Parathyroid adenoma (tissue), 2 donors: ENCODE data around the gene SNTA1.
"Not testable (repeated sequence)": the region's sequence is repeated elsewhere in the genome, so short reads cannot be mapped to it uniquely, and the experiment has no call there.

Experiments
- H2AFZ ChIP-seq: fragments of 300-600 bp; sonication (generic); one replicate; pipeline ENCODE4 v1.7.0; 2017; ENCODE audit warnings: antibody characterized with exemption, mild to moderate bottlenecking
- H3K27ac ChIP-seq: fragments of 300-600 bp; sonication (generic); one replicate; pipeline ENCODE4 v1.7.0; 2017
- H3K27me3 ChIP-seq: fragments of 300-600 bp; sonication (generic); one replicate; pipeline ENCODE4 v1.7.0; 2017; ENCODE audit warnings: low read length; ENCODE audit not compliant: control insufficient read depth, insufficient read depth
- H3K36me3 ChIP-seq: fragments of 300-600 bp; sonication (generic); one replicate; pipeline ENCODE4 v1.7.0; 2017; ENCODE audit warnings: low read length; ENCODE audit not compliant: control insufficient read depth, insufficient read depth
- H3K4me1 ChIP-seq: fragments of 300-600 bp; sonication (generic); one replicate; pipeline ENCODE4 v1.7.0; 2017; ENCODE audit warnings: control low read depth
- H3K4me2 ChIP-seq: fragments of 300-600 bp; sonication (generic); one replicate; pipeline ENCODE4 v1.7.0; 2017; ENCODE audit warnings: low read length
- H3K4me3 ChIP-seq: fragments of 300-600 bp; sonication (generic); one replicate; pipeline ENCODE4 v1.7.0; 2017; ENCODE audit warnings: low read depth, low read length
- H3K79me2 ChIP-seq: fragments of 300-600 bp; sonication (generic); one replicate; pipeline ENCODE4 v1.7.0; 2017; ENCODE audit warnings: control low read depth
- H3K9ac ChIP-seq: fragments of 300-600 bp; sonication (generic); one replicate; pipeline ENCODE4 v1.7.0; 2017; ENCODE audit warnings: mild to moderate bottlenecking
- H3K9me3 ChIP-seq: fragments of 300-600 bp; sonication (generic); one replicate; pipeline ENCODE4 v1.7.0; 2017; ENCODE audit warnings: low read length; ENCODE audit not compliant: control insufficient read depth
- TF ChIP-seq, protein P1 (sequence below): fragments of 300-600 bp; sonication (generic); IDR thresholded peaks from one replicate; pipeline ENCODE4 v1.7.0; 2017; ENCODE audit warnings: antibody characterized with exemption, mild to moderate bottlenecking
- donor health status: primary hyperparathyroidism.

The SNTA1 gene

DNA sequence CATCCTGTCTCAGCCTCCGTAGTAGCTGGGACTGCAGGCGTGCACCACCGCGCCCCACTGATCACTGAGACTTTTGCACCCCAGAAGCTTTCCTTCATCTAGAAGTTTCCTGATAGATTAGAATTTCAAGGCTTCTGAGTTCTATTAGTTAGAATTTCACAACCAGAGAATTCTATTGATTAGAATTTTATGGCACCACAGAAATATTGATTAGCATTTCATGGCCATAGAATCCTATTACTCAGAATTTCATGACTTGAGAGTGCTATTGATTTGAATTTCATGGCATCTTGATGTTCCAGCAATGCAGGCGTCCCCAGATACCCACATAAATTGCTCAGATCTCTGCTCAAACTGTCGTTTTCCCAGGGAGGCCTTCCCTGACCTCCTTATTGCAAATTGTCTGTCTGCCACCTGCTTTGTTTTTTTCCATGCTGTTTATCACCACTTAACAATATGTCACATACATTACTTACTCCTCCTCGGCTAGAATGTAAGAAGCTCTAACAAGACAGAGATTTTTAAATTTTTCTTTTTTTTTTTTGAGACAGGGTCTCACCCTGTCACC, 29.4 kb upstream of the SNTA1 start:
- no peak overlapping the region for H3K27ac ChIP-seq
- no peaks in the 10 kb centered on the region for H3K36me3 ChIP-seq
- H3K27me3 ChIP-seq, result no peaks in the 10 kb centered on the region
- H3K9ac ChIP-seq, result no peak overlapping the region
- no peak overlapping the region for H2AFZ ChIP-seq
- H3K4me2 ChIP-seq, result no peak overlapping the region
- H3K79me2 ChIP-seq, result no peaks in the 10 kb centered on the region
- no peaks in the 10 kb centered on the region for H3K9me3 ChIP-seq
- H3K4me3 ChIP-seq, result no peak overlapping the region
- no peaks in the 10 kb centered on the region for H3K4me1 ChIP-seq
- TF ChIP-seq, protein P1, sequence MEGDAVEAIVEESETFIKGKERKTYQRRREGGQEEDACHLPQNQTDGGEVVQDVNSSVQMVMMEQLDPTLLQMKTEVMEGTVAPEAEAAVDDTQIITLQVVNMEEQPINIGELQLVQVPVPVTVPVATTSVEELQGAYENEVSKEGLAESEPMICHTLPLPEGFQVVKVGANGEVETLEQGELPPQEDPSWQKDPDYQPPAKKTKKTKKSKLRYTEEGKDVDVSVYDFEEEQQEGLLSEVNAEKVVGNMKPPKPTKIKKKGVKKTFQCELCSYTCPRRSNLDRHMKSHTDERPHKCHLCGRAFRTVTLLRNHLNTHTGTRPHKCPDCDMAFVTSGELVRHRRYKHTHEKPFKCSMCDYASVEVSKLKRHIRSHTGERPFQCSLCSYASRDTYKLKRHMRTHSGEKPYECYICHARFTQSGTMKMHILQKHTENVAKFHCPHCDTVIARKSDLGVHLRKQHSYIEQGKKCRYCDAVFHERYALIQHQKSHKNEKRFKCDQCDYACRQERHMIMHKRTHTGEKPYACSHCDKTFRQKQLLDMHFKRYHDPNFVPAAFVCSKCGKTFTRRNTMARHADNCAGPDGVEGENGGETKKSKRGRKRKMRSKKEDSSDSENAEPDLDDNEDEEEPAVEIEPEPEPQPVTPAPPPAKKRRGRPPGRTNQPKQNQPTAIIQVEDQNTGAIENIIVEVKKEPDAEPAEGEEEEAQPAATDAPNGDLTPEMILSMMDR, result no peak

DNA sequence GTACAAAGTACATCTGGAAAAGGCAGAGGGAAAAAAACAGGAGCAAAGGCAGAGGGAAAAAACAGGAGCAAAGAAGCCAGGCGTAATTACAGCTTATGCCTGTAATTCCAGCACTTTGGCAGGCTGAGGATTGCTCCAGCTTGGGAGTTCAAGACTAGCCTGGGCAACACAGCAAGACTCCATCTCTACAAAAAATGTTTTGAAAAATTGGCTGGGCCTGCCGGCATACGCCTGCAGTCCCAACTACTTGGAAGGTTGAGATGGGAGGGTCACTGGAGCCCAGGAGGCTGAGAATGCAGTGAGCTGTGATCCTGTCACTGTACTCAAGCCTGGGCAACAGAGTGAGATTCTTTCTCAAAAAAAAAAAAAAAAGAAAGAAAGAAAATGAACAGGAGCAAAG, 27.3 kb upstream of the SNTA1 start:
- no peaks in the 10 kb centered on the region for H3K4me1 ChIP-seq
- no peaks in the 10 kb centered on the region for H3K9me3 ChIP-seq
- H3K79me2 ChIP-seq, result no peaks in the 10 kb centered on the region
- no peak overlapping the region for H2AFZ ChIP-seq
- no peak overlapping the region for H3K27ac ChIP-seq
- TF ChIP-seq, protein P1, result no peak
- H3K4me2 ChIP-seq, result no peak overlapping the region
- no peaks in the 10 kb centered on the region for H3K27me3 ChIP-seq
- no peak overlapping the region for H3K9ac ChIP-seq
- no peak overlapping the region for H3K4me3 ChIP-seq
- no peaks in the 10 kb centered on the region for H3K36me3 ChIP-seq

DNA sequence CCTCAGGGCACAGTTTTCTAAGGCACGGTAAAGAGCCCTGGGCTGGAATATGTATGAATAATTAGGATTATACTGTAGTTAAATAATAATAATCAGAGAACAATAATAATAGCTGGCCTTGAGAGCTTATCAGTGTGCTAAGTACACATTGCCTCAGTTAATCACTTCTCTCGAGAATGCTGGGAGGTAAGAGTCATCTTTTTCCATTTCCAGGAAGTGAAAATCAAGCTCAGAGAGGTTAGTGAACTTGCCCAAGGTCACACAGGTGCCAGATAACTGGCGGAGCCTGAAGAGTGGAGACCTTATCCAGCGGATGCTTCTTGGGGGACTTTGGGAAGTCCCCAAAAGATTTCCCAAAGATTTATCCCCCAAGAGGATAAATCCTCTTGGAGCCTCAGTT, 26.9 kb upstream of the SNTA1 start:
- Histone ChIP-seq H3K9me3 (no peaks in the 10 kb centered on the region), H3K9ac (no peak overlapping the region), H2AFZ (no peak overlapping the region), H3K27ac (no peak overlapping the region), H3K27me3 (no peaks in the 10 kb centered on the region), H3K79me2 (no peaks in the 10 kb centered on the region), H3K4me1 (no peaks in the 10 kb centered on the region), H3K4me3 (no peak overlapping the region), H3K36me3 (no peaks in the 10 kb centered on the region), H3K4me2 (no peak overlapping the region)
- TF ChIP-seq, protein P1, result no peak

DNA sequence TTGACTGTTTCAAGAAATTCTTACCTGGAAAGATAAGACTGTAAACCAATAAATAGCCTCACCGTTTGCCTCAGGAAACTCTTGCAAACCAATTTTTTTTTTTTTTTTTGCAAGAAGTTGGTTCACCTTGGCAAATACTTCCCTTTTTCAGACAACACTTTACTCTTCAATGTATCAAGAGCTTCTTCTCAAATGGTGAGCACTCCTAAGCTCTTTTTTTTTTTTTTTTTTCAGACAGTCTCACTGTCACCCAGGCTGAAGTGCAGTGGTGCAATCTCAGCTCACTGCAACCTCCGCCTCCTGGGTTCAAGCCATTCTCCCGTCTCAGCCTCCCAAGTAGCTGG, 22.7 kb upstream of the SNTA1 start:
- TF ChIP-seq, protein P1, result no peak
- Histone ChIP-seq H3K79me2 (no peaks in the 10 kb centered on the region), H2AFZ (no peak overlapping the region), H3K4me3 (no peak overlapping the region), H3K4me2 (no peak overlapping the region), H3K36me3 (no peaks in the 10 kb centered on the region), H3K9me3 (no peaks in the 10 kb centered on the region), H3K4me1 (no peaks in the 10 kb centered on the region), H3K27me3 (no peaks in the 10 kb centered on the region), H3K9ac (no peak overlapping the region), H3K27ac (no peak overlapping the region)

DNA sequence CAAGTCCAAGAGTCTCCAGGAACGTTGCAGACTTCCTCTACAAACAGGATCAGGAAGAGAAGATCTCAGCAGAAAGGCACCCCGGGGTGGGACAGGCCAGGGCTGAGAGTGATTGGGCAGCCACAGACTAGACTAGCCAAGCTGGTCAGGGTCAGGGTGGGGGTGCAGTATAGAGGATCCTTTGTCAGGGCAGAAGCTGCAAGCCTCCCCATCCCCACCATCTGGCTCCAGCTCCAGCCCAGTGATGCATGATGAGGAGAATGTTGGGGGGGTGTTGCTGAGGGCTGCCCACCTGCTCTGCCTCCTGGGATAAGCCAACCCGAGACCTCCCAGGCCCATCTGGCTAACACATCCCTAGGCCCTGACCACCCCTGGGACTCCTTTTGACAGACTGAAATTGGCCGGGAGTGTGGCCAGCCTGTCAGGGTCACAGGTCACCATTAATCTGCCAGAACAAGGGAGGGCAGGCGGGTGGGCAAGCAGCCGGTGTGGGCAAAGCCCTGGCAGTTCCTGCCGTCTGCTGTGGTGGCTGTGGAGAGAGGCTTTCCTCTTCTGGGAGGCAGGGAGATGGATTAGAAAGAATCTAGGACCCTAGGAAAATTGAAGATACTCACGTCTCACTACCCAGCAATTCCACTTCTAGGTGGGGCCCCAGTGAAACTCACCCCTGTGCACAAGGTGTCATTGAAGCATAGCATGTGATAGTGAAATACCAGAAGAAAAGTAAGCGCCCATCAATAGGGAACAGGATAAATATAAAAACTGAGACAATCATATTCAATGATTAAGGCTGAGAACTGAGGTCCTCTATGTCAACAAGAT, 22.1 kb upstream of the SNTA1 start:
- TF ChIP-seq, protein P1, result no peak
- Histone ChIP-seq H3K27ac (no peak overlapping the region), H3K4me2 (no peak overlapping the region), H3K36me3 (no peaks in the 10 kb centered on the region), H3K4me1 (no peaks in the 10 kb centered on the region), H2AFZ (no peak overlapping the region), H3K79me2 (no peaks in the 10 kb centered on the region), H3K27me3 (no peaks in the 10 kb centered on the region), H3K9me3 (no peaks in the 10 kb centered on the region), H3K9ac (no peak overlapping the region), H3K4me3 (no peak overlapping the region)

DNA sequence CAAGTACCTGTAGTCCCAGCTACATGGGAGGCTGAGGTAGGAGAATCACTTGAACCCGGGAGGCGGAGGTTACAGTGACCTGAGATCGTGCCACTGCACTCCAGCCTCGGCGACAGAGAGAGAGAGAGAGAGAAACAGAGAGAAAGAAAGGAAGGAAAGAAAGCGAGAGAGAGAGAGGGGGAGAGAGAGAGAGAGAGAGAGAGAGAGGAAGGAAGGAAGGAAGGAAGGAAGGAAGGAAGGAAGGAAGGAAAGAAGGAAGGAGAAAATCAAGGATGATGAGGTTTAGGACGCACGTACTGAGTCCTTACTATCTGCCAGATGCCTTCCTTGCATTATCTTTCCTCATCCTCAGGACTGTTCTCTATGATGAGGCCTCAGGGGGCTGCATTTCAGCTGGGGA, 21.2 kb upstream of the SNTA1 start:
- H3K4me3 ChIP-seq, H3K27ac ChIP-seq, H3K79me2 ChIP-seq, H3K9me3 ChIP-seq, H3K4me1 ChIP-seq, H3K27me3 ChIP-seq, H3K9ac ChIP-seq, H3K36me3 ChIP-seq, H3K4me2 ChIP-seq, H2AFZ ChIP-seq: not testable (repeated sequence)
